Activated T-helper 9 cell treated with anti-CD3 and anti-CD28 coated beads, Interleukin-2, amount 50 U/mL, for 16 hours (primary cell): ENCODE data around the gene GHR.

ENCODE experiments used
- DNase-seq: peaks from one replicate; pipeline ENCODE4 v3.0.0-alpha.2; 2020; ENCODE audit warnings: low read depth

GHR gene

DNA sequence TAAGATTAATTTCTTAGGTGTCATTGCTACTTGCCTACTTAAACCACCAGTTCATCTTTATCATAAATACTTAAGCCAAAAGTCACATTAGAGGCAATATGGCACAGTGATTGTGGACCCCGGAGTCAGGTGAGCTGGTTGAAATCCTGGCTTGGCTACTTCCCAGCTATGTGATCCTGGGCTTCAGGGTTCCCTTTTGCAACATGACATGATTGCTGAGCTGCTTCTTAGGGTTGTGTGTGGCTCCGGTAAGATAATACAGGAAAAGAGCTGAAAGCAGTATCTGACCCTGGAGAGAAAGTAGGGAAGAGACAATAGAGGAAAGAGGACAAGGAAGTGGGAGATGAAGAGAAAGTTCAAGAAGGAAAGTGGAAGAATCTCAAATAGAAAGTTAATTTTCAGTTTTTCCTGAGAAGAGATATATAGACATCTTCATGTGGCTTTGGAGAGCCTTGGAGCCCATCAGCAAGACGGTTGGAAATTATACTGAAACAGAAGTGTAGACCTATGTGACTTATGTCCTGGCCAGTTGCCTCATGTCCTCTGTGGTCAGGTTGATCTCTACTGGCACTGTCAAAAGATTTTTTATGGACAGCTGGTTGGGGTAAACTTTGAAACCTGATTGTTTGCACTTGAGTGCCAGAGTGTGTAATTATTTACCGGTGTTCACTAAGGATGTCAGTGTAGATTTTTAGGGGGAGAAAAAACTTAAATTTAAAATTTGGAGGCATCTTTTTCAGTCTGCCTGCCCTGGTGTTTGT lies 93.2 kb downstream of the GHR start:
- DNase-seq, result no peak

- no peak for DNase-seq
Observed at GRCh38 chr5:42517164-42517563, 93.9 kb downstream of the GHR start.

DNA sequence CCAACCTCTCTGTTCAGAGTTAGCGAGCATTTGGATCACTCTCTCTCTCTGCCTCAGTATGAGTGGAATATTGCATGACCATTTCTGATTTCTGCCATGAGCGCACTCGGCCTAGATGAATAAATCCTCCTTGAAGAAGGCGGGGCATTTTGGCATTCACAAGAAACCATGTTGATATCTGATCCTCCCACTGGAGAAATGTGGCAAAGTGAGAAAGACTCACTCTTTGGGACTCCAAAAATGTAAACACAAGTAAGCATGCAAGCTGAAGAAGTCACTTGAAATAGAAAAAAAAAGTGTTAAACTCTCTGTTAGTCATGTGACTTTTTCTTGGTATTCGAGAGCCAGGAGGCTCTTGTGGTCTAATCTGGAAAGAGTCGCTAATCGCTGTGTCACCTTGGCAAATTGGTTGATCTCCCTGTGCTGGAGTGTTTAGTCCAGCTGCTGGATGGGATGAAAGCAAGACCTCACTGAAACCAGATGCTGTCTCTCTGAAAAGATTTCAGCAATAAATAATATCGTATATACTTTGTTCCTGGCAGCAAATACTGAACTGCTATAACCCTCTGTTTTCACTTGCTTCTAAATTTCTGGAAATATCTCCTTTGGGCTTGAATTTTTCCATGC lies 95.5 kb downstream of the GHR start:
- no peak for DNase-seq

GRCh38 chr5:42520203-42520602 lies 97.0 kb downstream of the GHR start:
- no peak for DNase-seq

GRCh38 chr5:42520957-42521356 lies 97.7 kb downstream of the GHR start:
- DNase-seq, result no peak

DNA sequence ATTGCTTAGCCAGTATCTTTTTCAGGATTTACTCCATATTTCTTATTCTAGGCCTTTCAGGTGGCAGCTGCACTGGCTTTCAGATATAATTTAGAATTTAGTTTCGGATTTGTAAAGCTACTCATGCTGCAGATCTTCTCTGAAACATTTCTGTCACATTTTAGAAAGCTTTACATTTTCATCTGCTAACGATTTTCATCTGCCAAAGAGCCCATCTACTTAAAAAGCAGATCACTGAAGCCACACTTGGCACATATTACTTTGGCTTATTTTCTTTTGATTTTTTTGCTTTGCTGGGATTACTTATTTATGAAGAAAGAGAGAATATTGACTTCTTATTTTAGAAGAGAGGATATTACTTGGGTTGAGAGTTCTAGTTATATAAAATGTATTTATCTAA lies 98.2 kb downstream of the GHR start:
- DNase-seq, result no peak

DNA sequence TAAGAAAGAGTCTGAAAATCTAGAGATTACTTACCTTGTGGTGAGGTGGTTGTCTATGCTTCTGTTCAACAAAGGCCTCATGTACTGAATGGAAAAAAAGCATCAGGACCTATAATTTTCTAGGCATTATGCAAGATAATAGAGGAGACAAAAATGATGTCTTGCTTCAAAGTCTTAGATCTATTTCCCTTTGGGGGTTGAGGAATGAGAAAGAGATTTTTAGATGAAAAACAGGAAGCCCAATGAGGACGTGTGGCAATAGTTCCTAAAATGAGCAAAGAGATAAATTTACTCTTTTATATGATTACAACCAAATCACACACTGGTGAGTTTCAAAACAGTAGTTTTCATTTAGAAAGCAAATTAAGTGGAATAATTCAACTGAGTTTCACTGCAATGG lies 99.5 kb downstream of the GHR start:
- no peak for DNase-seq

DNA sequence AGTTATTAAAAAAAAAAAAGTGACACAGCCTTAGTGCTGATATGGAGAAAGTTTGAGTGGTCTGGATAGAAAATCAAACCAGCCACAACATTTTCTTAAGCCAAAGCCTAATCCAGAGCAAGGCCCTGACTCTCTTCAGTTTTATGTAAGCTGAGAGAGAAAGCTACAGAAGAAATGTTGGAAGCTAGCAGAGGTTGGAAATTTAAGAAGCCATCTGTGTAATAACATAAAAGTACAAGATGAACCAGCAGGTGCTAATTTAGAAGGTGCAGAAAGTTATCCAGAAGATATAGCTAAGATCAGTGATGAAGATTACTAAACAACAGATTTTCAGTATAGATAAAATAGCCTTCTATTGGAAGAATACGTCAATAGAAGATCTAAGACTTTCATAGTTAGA lies 102.9 kb downstream of the GHR start:
- no peak for DNase-seq

- DNase-seq, result no peak
Observed at GRCh38 chr5:42531611-42532010, 108.4 kb downstream of the GHR start.

DNA sequence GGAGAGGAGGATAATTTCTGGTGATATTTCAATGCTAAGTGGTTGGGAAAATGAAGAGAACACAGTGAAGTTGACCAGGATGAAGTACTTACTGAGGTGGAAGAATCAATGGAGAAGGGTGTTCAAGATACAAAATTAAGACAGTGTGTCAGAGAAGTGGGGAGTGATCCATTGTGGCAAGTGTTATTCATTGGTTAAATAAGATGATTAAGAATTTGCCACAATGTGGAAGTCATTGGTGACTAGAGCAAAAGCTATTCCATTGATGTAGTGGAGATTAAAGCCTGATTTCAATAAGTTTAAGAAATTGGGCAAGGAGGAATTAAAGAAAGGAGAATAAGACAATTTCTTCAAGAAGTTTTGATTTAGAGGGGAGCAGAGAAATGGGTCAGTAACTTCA lies 118.9 kb downstream of the GHR start:
- no peak for DNase-seq

GRCh38 chr5:42543774-42544173 lies 120.5 kb downstream of the GHR start:
- no peak for DNase-seq

DNA sequence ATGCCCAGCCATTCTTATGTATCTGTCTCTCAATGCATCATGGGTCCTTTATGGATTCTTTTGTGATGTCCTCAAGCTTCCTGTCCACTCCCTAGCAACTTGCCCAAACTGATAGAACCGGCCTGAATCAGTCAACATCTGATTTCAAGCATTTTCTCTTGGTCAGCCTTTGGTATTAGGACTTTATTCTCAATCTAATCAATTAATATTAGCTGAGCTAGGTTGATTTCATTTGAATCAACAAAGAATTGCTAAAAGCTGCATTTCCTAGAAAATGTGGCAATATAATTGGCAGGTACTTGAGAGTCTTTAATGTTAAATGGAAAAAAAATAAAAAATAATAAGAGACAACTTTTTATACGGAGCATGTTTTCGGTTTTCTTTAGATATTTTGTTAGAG lies 121.8 kb downstream of the GHR start:
- DNase-seq, result no peak

GRCh38 chr5:42547141-42547540 lies 123.9 kb downstream of the GHR start:
- DNase-seq, result no peak

DNA sequence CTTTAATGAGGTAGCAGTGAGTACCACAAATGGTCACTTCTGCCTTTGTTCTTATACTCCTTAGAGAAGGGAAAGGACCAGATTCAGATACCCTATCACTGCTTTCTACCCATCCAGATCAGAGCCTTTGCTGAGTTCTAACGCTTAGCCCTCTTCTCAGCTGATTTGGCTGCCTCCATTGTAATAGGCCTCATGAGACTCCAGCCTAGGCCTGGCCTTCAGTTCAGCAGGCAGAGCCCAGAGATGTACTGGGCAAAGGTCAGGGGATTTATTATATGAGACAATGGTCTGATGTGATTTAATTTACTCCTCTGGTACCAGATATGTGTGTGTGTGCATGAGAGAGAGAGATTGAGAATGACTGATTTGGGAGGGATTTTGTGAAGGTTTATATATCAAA lies 124.7 kb downstream of the GHR start:
- no peak for DNase-seq

DNA sequence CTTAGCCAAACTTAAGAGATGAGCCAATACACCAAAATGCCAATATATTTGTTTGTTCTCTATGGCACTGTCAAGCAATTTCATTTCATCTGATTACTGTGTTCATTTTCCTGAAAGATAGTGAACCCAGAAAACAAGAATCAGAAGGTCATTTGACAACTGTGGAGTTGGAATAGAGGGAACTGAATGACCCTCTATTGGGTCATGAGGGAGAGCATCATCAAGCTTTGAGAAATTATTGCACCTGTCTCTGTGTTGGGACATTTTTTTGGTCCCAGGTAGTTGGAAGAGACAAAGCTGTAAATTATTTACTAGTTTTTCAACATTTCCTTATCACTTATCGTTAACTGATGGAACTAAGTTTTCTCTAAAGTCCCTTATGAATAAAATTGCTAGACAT lies 129.4 kb downstream of the GHR start:
- DNase-seq, result no peak

DNA sequence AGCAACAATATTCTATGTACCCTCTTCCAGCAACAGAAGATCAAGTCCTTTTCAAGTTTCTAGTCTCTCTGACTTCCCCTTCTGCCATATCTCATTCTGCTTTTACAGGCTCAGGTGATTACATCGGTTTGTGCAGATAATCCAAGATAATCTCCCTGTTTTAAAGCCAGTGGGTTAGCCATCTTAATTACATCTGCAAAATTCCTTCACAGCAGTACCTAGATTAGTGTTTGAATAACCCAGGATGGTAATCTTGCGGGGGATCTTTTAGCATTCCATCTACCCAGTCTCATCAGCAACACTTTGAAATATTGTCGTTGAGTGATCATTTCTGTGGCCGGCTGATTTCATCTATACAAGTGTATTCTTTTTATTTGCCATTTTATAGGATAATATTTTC lies 130.2 kb downstream of the GHR start:
- no peak for DNase-seq

GRCh38 chr5:42555010-42555409 lies 131.8 kb downstream of the GHR start:
- no peak for DNase-seq

- DNase-seq, result no peak
Observed at GRCh38 chr5:42555797-42556196, 132.6 kb downstream of the GHR start.

GRCh38 chr5:42557689-42558088 lies 134.4 kb downstream of the GHR start:
- no peak for DNase-seq

- no peak for DNase-seq
Observed at GRCh38 chr5:42561656-42562055, 138.4 kb downstream of the GHR start.

DNA sequence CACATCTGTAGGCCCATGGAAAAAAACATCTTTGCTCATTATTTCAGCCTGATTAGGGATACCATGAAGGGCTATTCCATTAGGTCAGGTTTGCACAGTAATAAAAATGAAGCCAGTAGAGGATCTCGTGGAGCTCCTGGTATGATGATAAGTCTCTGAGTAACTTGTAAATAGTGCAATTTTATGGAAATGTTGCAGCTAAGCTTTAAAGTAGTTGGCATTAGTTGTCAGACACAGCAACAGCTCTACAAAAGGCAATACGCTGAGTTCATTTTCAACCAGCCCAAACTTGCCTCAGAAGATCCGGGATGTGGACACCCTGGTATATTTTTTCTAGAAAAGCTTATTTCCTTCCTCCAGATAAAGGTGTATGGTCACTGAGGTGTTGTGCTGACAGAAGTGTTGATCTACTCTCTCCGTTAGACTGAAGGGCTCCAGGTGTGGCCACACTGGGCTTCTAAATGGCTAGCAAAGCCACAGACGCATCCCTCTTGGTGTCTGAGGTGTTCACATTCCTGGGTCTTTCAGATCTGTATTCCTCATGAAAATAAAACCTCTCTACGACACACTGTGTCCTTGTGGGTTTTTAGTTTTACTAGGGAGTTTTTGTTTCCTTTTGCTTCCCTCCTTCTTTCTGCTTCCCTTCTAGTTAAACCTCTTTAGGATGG lies 141.6 kb downstream of the GHR start:
- no peak for DNase-seq

GRCh38 chr5:42566652-42567295 lies 143.5 kb downstream of the GHR start:
- DNase-seq, result no peak

GRCh38 chr5:42569325-42569724 lies 146.1 kb downstream of the GHR start:
- DNase-seq, result no peak
